Right ventricle myocardium superior (tissue), 1 donor: Measurements from ENCODE around the gene WDR55. TPM values are rescaled to one million over a fixed set of nuclear protein-coding genes. Genes with fewer than 3 reads are reported as not detected.
A peak's percentile ranks its signal among the peaks of the same experiment; 100 is the strongest.
"Not testable (repeated sequence)": the region's sequence is repeated elsewhere in the genome, so short reads cannot be mapped to it uniquely, and the experiment has no call there.

Experiments used
- ATAC-seq: fragments of 200-7000 bp; cut with Tn5 transposase; one replicate; pipeline ENCODE4 v1.9.1; 2020; ENCODE audit warnings: mild to moderate bottlenecking; ENCODE audit not compliant: poor library complexity
- DNase-seq: peaks from one replicate; pipeline ENCODE4 v3.0.0-alpha.2; 2020
- intact Hi-C: fragments of 100-400 bp; cut with DNase I; formaldehyde crosslinking; loops from one replicate; pipeline ENCODE4 v1.11.2; 2022
- total RNA-seq: library from RNA; stranded (reverse); fragmentation: NEBNext Ultra II Directional; extraction: Animal tissue kit (Norgen Biotek cat#: 25700); gene quantifications from one replicate; pipeline ENCODE4 v1.2.1, GENCODE V29; 2021
- donor health status: DM: no; HTN: yes; CAD: no; lungs with severe emphysema.

Gene WDR55
- total RNA-seq, 1 donor from 2014 or later = 11.2 TPM

DNA sequence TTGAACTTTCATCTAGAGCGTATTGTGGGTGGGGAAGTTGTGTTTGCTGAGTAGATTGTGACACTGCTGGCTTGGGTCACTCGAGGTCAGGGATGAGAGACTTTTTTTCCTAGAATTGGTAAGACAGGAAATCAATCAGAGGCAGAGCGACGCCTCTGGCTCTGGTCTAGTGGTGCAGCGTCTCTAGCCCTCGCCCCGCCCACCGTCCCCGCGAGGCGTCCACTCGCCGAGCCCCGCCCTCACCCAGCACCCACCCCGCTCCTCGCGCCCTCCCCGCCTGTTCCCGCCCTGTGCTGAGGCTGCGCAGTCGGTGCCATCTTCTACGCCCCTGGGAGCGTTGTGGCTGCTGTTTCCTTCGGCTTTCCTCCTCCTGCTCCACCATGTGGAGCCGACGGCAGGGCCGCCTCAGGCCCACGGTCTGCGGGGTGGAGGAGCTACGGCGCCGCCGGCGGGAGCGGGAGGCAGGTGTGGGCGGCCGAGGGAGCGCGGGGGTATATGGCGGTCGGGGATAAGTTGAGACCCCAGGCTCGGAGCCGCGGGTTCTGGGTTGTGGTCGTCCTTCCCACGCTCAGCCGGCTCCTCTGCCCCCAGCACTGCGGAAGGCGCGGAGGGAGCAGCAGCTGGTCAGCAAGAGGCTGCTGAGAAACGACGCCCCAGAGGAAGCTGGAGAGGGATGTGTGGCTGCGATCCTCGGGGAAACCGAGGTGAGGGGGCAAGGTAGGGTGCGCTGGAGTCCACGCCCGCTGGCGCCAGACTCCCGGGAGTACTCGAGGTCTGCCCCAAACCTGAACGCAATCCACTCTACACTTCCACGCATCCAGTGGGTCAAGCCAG is 25.3 kb upstream of the WDR55 start, which contains the start of gene TMCO6:
Gene TMCO6 (plus strand): TSS at position 304 of the 834 bp plus-strand sequence. CDS start 77 bp downstream, at position 381.
- intact Hi-C loops = no loop called here
- DNase-seq = peak; percentile 99
- ATAC-seq = peak; percentile 99

GRCh38 chr5:140641716-140642115 is 23.0 kb upstream of the WDR55 start:
- DNase-seq (no peak), ATAC-seq (no peak)
- intact Hi-C loops = loop anchor here (10.0 kb wide), 1 partner anchor 267 kb away; no protein-coding TSS in a partner anchor

- intact Hi-C loops = loop anchor here (10.0 kb wide), 1 partner anchor 268 kb away; no protein-coding TSS in a partner anchor
- no peak for ATAC-seq
- DNase-seq = no peak
Observed at GRCh38 chr5:140642718-140643117, 22.0 kb upstream of the WDR55 start.

- DNase-seq (no peak), ATAC-seq (no peak)
- intact Hi-C loops = loop anchor here (5.0 to 10.0 kb wide), 2 partner anchors 100 to 272 kb away; partner anchors contain the start of gene EIF4EBP3
Observed at GRCh38 chr5:140647042-140647419, 17.7 kb upstream of the WDR55 start.

DNA sequence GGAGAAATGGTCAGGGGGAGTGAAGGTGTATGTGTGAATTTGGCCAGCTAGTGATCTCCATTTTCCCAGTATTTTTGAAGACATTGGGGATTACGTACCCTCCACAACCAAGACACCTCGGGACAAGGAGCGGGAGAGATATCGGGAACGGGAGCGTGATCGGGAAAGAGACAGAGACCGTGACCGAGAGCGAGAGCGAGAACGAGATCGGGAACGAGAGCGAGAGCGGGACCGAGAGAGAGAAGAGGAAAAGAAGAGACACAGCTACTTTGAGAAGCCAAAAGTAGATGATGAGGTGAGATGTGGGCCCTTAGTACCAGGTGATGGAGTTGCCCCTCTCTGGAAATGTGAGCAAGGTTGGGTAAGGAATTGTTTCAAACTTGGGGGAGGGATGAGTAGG is 5.8 kb upstream of the WDR55 start:
- intact Hi-C loops = no loop called here
- no peak for DNase-seq
- no peak for ATAC-seq

- intact Hi-C loops, DNase-seq, ATAC-seq: not testable (repeated sequence)
Observed at GRCh38 chr5:140660371-140660770, 4.3 kb upstream of the WDR55 start.

DNA sequence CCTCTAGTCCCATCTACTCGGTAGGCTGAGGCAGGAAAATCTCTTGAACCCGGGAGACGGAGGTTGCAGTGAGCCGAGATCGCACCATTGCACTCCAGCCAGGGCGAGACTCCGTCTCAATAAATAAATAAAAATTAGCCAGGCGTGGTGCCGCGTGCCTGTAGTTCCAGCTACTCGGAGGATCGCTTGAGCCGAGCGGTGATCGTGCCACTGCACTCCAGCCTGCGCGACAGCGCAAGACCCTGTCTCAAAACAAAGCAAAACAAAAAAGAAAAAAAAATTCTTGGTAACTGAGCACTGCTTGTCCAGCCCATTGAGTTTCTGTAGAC is 710 bp upstream of the WDR55 start:
- intact Hi-C loops = no loop called here
- DNase-seq (no peak), ATAC-seq (no peak)

DNA sequence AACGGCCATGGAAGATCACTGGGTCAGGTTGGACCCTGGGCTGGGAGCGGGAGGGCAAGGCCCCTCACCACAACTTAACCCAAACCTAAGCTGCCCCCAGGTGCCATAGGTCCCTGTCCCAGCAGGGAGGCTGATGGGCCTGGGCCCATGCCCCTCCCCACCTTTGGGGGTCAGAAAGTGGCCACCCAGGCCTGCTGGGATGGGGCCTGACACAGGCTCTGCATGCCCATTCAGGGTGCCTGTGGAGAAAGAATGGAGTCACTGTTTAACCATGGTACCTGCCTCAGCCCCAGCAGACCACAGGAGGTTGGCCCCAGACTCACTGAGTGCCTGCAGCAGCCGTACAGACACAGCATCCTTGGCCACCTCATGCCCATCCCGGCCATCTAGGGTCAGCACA is 6.3 kb downstream of the WDR55 start:
- intact Hi-C loops, DNase-seq, ATAC-seq: not testable (repeated sequence)

DNA sequence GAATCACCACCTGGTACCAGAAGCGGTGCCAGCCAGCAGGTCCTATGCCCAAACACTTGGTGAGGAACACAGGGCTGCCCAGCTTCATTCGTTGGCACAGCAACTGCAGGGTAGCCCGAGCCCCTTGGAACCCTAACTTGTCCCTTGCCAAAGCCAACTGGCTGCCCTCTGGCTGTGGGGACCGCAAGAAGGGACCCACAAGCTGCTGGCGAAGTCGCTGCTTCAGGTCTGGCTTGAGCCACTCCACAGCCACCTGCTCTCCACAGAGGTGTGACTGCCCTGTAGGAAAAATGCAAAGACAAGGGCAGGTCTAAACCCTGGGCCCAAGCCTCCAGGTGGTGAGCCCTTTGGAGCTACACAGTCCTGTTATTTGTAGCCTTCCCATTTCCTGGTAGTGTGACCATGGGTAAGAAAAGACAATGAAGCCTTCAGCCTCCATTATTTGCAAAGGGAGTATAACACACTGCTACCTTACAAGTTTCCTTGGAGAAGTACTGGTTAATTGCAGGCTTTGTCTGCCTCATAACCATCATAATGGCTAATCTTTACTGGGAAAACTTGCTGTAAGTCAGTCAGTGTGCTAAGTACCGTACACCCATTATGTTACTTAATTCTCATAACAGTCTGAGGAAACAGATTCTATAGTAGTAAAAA is 6.9 kb downstream of the WDR55 start:
- DNase-seq (no peak), ATAC-seq (no peak)
- intact Hi-C loops = no loop called here

DNA sequence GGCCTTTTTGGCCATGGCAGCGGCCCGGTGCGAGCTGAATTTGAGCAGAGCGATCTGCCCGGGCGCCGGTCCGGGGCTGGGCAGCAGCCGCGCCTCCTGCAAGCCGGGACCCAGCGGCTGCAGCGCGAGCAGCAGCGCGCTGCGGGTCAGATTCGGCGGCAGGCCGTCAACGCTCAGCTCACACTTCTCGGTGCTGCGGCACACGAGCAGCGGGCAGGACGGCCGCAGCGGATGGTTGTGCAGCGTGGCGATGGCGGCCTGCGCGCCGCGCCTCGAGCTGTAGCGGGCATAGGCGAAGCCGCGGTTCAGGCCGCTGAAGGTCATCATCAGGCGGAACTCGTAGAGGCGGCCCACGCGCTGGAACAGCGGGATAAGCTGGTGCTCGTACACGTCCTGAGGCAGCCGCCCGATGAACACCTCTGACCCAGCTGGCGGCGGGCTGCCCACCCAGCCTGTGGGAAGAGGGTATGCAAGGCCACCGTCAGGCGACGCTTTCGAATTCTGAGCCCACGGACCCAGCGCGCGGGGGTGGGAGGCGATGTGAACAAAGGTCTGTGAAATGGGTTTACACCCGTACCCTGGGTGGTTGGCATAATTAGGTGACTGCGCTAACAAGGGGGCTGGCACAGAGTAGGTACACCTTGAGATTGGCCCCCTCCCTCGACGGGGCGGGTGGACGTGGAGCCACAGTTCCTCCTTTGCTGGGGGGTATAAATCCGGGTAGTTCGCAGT is 7.9 kb downstream of the WDR55 start:
- peak; percentile 67 for DNase-seq
- intact Hi-C loops = no loop called here
- no peak for ATAC-seq

GRCh38 chr5:140673187-140673976 is 8.7 kb downstream of the WDR55 start, which contains the start of gene DND1:
Gene DND1, minus strand, starts transcription at chr5:140673576. Its CDS starts 34 bp downstream, at chr5:140673542.
- DNase-seq (no peak), ATAC-seq (no peak)
- intact Hi-C loops = no loop called here

- intact Hi-C loops = no loop called here
- no peak for ATAC-seq
Observed at GRCh38 chr5:140674211-140674610, 9.5 kb downstream of the WDR55 start.

GRCh38 chr5:140674629-140675028 is 9.9 kb downstream of the WDR55 start:
- ATAC-seq (no peak), DNase-seq (no peak)
- intact Hi-C loops = no loop called here

More at GRCh38 chr5:140674211-140674610, 9.5 kb downstream of the WDR55 start:
- DNase-seq = no peak

GRCh38 chr5:140677947-140678346 is 13.2 kb downstream of the WDR55 start:
- ATAC-seq (no peak), DNase-seq (no peak)
- intact Hi-C loops = no loop called here

DNA sequence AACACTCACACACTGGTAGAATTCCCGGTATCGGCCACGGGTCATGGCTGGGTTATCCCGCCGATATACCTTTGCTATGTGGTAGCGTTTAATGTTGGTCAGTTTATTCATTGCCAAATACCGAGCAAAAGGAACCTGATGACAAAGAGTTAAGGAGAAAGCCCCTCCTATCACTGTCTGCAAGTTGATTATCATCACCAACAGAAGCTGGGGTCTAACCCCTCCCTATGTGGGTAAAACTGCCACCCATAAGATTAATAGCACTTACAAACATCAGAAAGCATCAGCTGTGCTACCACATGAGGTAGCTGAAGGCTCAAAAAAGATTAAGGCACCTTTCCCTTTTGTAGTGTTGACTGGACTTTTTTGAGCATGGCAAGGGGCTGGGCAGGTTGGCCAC is 14.3 kb downstream of the WDR55 start:
- intact Hi-C loops = no loop called here
- DNase-seq (no peak), ATAC-seq (no peak)

DNA sequence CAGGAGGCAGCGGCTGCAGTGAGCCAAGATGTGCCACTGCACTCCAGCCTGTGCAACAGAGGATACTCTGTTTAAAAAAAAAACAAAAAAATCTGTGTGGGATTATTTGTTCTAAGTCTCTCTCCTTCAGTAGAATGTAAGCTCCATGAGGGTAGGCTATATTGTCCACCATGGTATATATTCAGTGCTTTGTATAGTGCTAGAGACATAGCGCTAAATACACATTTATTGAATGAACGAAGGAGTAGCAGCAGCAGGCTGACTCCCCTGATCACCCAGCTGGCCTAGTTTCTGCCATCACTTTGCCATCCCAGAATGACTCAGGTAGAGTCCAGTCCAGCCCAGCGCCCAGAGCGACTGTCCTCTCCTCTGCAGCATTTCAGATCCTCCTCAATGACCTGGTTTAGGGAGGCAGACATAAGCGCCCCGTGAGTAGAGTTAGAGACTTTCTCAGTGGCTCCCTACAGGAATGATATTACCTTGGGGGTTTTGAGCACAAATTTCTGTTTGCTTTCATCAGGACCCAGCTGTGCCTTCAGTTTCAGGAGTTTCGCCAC is 25.8 kb downstream of the WDR55 start:
- ATAC-seq = no peak
- intact Hi-C loops = no loop called here
- no peak for DNase-seq

- ATAC-seq (peak; percentile 99), DNase-seq (peak; percentile 93)
- intact Hi-C loops = no loop called here
Observed at GRCh38 chr5:140690941-140691924, 26.5 kb downstream of the WDR55 start, which contains the start of the genes HARS1 and HARS2. Gene HARS1, minus strand, starts transcription at chr5:140691370. Its CDS starts 66 bp downstream, at chr5:140691304. Gene HARS2, plus strand, starts transcription at chr5:140691455. Its CDS starts 194 bp downstream, at chr5:140691649.
